CD4-positive, alpha-beta T cell (primary cell): Measurements from ENCODE around the gene RGMB. TPM values are rescaled to one million over a fixed set of nuclear protein-coding genes. Genes with fewer than 3 reads are reported as not detected.
A peak's percentile ranks its signal among the peaks of the same experiment; 100 is the strongest.

Experiments used
- ATAC-seq: fragments of 200-7000 bp; cut with Tn5 transposase; one replicate; pipeline ENCODE4 v1.10.0; 2022; ENCODE audit warnings: mild to moderate bottlenecking; ENCODE audit not compliant: poor library complexity
- CTCF ChIA-PET: fragments of 350-600 bp; sonication (Branson Sonifier 250); formaldehyde crosslinking; loops from one replicate; lab custom pipeline; 2021; ENCODE audit warnings: antibody characterized with exemption, inconsistent platforms; lab: Charles Lee
- POLR2A ChIA-PET: fragments of 350-600 bp; sonication (Branson Sonifier 250); formaldehyde crosslinking; loops from one replicate; lab custom pipeline; 2021; ENCODE audit warnings: antibody characterized with exemption, inconsistent platforms; lab: Charles Lee
- DNase-seq, 14 experiments: peaks; one replicate each; pipeline ENCODE4 v3.0.0-alpha.2; 2013 to 2020; ENCODE audit warnings: mixed read lengths in 2 of 14
- H3K27ac ChIP-seq, 2 donors: one replicate each; pipeline versions ENCODE4 v1.5.1 to v1.7.0; 2013; ENCODE audit warnings: low read length in 2 of 2, low read depth in 1 of 2, mild to moderate bottlenecking in 1 of 2
- H3K27me3 ChIP-seq, 2 experiments: 1 replicate in 1 of 2; 2 replicates in 1 of 2; pipeline versions ENCODE4 v1.6.1 to v1.7.0; 2013; ENCODE audit warnings: low read length in 2 of 2, control low read depth in 1 of 2, mild to moderate bottlenecking in 1 of 2, moderate library complexity in 1 of 2; ENCODE audit not compliant: insufficient read depth in 2 of 2, control insufficient read depth in 1 of 2
- H3K36me3 ChIP-seq: one replicate; pipeline ENCODE4 v1.6.1; 2013; ENCODE audit warnings: low read length, control low read depth; ENCODE audit not compliant: insufficient read depth
- H3K4me1 ChIP-seq: one replicate; pipeline ENCODE4 v1.6.1; 2013; ENCODE audit warnings: low read length, control low read depth; ENCODE audit not compliant: insufficient read depth
- H3K4me3 ChIP-seq: one replicate; pipeline ENCODE4 v1.5.1; 2013; ENCODE audit warnings: mild to moderate bottlenecking, low read length, moderate library complexity
- H3K9me3 ChIP-seq, 2 experiments: 1 replicate in 1 of 2; 2 replicates in 1 of 2; pipeline versions ENCODE4 v1.6.1 to v1.7.0; 2013; ENCODE audit warnings: low read length in 2 of 2, mild to moderate bottlenecking in 2 of 2, control low read depth in 1 of 2, moderate library complexity in 1 of 2; ENCODE audit not compliant: control insufficient read depth in 1 of 2, insufficient read depth in 1 of 2
- H3K27ac Mint-ChIP-seq: one replicate; pipeline ENCODE4 v1.8.0; 2020; ENCODE audit warnings: mixed read lengths
- H3K27me3 Mint-ChIP-seq: one replicate; pipeline ENCODE4 v1.8.0; 2021; ENCODE audit warnings: mixed read lengths
- H3K36me3 Mint-ChIP-seq: one replicate; pipeline ENCODE4 v1.8.0; 2021; ENCODE audit warnings: low read depth, mixed read lengths
- H3K4me1 Mint-ChIP-seq: one replicate; pipeline ENCODE4 v1.8.0; 2021; ENCODE audit warnings: low read depth, mixed read lengths
- H3K4me3 Mint-ChIP-seq: one replicate; pipeline ENCODE4 v1.8.0; 2020; ENCODE audit warnings: mild to moderate bottlenecking, mixed read lengths
- H3K9me3 Mint-ChIP-seq: one replicate; pipeline ENCODE4 v1.8.0; 2020; ENCODE audit warnings: mixed read lengths
- CTCF ChIP-seq: fragments of 200-600 bp; IDR thresholded peaks from one replicate; pipeline ENCODE4 v1.8.0; 2022; ENCODE audit warnings: antibody characterized with exemption, mild to moderate bottlenecking
- intact Hi-C, 2 experiments: fragments of 100-400 bp; cut with DNase I in 1 of 2; cut with micrococcal nuclease in 1 of 2; formaldehyde crosslinking; loops; one replicate each; pipeline versions ENCODE4 v1.15.1 to v1.9.0; 2023 to 2025; cut with DNase I, micrococcal nuclease
- total RNA-seq, 174 experiments: library from RNA in 2 of 174; stranded (reverse) in 2 of 174; gene quantifications; one replicate each; pipeline ENCODE4 v1.2.3 and lab custom pipeline; 2021 to 2026

RGMB gene
- total RNA-seq, 2 experiments from 2014 or later = 15.8 to 15.9 TPM

- peak overlapping the region; percentile 74 for H3K4me3 ChIP-seq
- Mint-ChIP-seq H3K4me3 (peak overlapping the region; percentile 89), H3K27ac (peak overlapping the region; percentile 87), H3K27me3 (peaks cover 4% of the 10 kb centered on the region), H3K9me3 (no peaks in the 10 kb centered on the region), H3K36me3 (peaks cover 22% of the 10 kb centered on the region), H3K4me1 (peaks cover 64% of the 10 kb centered on the region)
- no peak overlapping the region for H3K27ac ChIP-seq
- peaks cover 0 to 6% of the 10 kb centered on the region in 2 experiments for H3K9me3 ChIP-seq
- peaks cover 27% of the 10 kb centered on the region for H3K4me1 ChIP-seq
- TF ChIP-seq CTCF = no peak
- ChIA-PET CTCF (interaction anchor here (0.8 to 2.2 kb wide), 2 partner anchors 8 to 21 kb away, joined by 3 to 4 read pairs; no protein-coding TSS in a partner anchor), POLR2A (interaction anchor here (0.6 to 1.2 kb wide), 2 partner anchors 30 to 153 kb away, joined by 3 read pairs; partner anchors contain the start of gene CHD1)
- no peaks in the 10 kb centered on the region for H3K36me3 ChIP-seq
- DNase-seq = no peak
- intact Hi-C loops = loop anchor here (5.0 to 10.0 kb wide), 5 partner anchors 147 to 1971 kb away; partner anchors contain the start of genes ERAP1 (in 1 of the 2) and LNPEP (in 1 of the 2)
- ATAC-seq = no peak
- no peaks in the 10 kb centered on the region for H3K27me3 ChIP-seq
Observed at GRCh38 chr5:98775246-98776065, 2.0 kb downstream of the RGMB start.

- peaks cover 0 to 6% of the 10 kb centered on the region in 2 experiments for H3K9me3 ChIP-seq
- H3K4me1 ChIP-seq = peaks cover 22% of the 10 kb centered on the region
- ChIA-PET CTCF (interaction anchor here (0.8 to 1.4 kb wide), 2 partner anchors 8 to 15 kb away, joined by 3 read pairs; no protein-coding TSS in a partner anchor), POLR2A (interaction anchor here (0.6 kb wide), 1 partner anchor 30 kb away, joined by 3 read pairs; no protein-coding TSS in a partner anchor)
- H3K4me3 ChIP-seq = no peak overlapping the region
- no peak overlapping the region for H3K27ac ChIP-seq
- intact Hi-C loops = loop anchor here (5.0 to 10.0 kb wide), 5 partner anchors 146 to 1971 kb away; partner anchors contain the start of genes ERAP1 (in 1 of the 2) and LNPEP (in 1 of the 2)
- Mint-ChIP-seq H3K4me3 (peak overlapping the region; percentile 89), H3K36me3 (peaks cover 28% of the 10 kb centered on the region), H3K9me3 (no peaks in the 10 kb centered on the region), H3K27ac (no peak overlapping the region), H3K27me3 (peaks cover 4% of the 10 kb centered on the region), H3K4me1 (peaks cover 63% of the 10 kb centered on the region)
- no peak for TF ChIP-seq CTCF
- ATAC-seq = no peak
- H3K27me3 ChIP-seq = no peaks in the 10 kb centered on the region
- DNase-seq = no peak
- no peaks in the 10 kb centered on the region for H3K36me3 ChIP-seq
Observed at GRCh38 chr5:98776066-98776705, 2.7 kb downstream of the RGMB start.

GRCh38 chr5:98777295-98777694 is 3.8 kb downstream of the RGMB start:
- H3K9me3 Mint-ChIP-seq = no peaks in the 10 kb centered on the region
- no peak overlapping the region for H3K27ac Mint-ChIP-seq
- H3K27me3 ChIP-seq = no peaks in the 10 kb centered on the region
- no peak overlapping the region for H3K27ac ChIP-seq
- intact Hi-C loops = loop anchor here (5.0 to 10.0 kb wide), 5 partner anchors 145 to 1972 kb away; partner anchors contain the start of genes ERAP1 (in 1 of the 2) and LNPEP (in 1 of the 2)
- no peaks in the 10 kb centered on the region for H3K36me3 ChIP-seq
- peaks cover 52% of the 10 kb centered on the region for H3K4me1 Mint-ChIP-seq
- no peak for DNase-seq
- peaks cover 20% of the 10 kb centered on the region for H3K4me1 ChIP-seq
- ATAC-seq = no peak
- H3K27me3 Mint-ChIP-seq = no peaks in the 10 kb centered on the region
- H3K36me3 Mint-ChIP-seq = peaks cover 37% of the 10 kb centered on the region
- peak overlapping the region; percentile 48 for H3K4me3 Mint-ChIP-seq
- CTCF ChIA-PET = interaction anchor here (1.1 to 2.1 kb wide), 4 partner anchors 9 to 37 kb away, joined by 3 to 6 read pairs (median 4); no protein-coding TSS in a partner anchor
- POLR2A ChIA-PET = no interaction called here
- TF ChIP-seq CTCF = no peak
- H3K4me3 ChIP-seq = no peak overlapping the region
- H3K9me3 ChIP-seq = peaks cover 0 to 6% of the 10 kb centered on the region in 2 experiments
